EL (cell line): Measurements from ENCODE around the gene QRSL1.
A peak's percentile ranks its signal among the peaks of the same experiment; 100 is the strongest.
"Not testable (repeated sequence)": the region's sequence is repeated elsewhere in the genome, so short reads cannot be mapped to it uniquely, and the experiment has no call there.

ENCODE experiments used
- DNase-seq: peaks from one replicate; pipeline ENCODE4 v3.0.0-alpha.2; 2016

The QRSL1 gene, protein sequence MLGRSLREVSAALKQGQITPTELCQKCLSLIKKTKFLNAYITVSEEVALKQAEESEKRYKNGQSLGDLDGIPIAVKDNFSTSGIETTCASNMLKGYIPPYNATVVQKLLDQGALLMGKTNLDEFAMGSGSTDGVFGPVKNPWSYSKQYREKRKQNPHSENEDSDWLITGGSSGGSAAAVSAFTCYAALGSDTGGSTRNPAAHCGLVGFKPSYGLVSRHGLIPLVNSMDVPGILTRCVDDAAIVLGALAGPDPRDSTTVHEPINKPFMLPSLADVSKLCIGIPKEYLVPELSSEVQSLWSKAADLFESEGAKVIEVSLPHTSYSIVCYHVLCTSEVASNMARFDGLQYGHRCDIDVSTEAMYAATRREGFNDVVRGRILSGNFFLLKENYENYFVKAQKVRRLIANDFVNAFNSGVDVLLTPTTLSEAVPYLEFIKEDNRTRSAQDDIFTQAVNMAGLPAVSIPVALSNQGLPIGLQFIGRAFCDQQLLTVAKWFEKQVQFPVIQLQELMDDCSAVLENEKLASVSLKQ

DNA sequence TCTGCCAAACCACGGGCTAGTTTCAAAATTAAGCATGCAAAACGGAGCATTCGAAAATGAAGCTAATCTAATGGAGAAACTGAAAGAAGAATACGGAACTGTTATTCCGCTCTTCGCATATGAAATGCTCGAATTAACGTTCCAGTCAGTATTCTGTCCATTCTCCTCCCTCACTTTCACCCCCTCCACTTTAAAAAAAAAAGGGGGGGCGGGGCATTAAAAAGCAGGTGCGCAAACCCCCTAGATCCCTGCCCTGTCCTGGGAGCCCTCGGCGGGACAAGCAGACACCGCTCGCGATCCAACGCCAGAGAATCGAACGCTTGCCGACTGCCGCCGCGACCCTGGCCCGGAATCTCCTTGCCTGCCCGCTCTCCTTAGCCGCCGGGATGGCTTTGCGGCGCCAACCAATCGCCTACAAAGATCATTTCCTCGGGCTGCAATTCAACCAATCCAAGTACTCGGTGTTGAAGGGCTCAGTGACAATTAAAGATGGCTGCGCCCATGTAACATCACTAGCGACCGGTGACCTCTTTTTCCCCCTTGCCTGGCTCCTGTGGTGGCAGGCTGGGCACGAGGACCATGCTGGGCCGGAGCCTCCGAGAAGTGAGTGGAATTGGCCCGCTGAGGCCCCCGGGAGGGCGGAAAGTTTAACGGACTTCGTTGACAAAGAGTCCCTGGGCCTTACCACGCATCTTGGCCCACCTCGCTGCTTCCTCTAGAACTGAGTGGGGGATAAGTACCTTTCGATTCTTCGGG, at the start of gene QRSL1, which contains the start of gene RTN4IP1:
Gene QRSL1 (plus strand): TSS at position 476 of the 756 bp plus-strand sequence. CDS start 104 bp downstream, at position 580.
Gene RTN4IP1 (minus strand): TSS at position 396 of the 756 bp plus-strand sequence. CDS start 477 bp downstream, outside the sequence.
- DNase-seq = peak; percentile 93

DNA sequence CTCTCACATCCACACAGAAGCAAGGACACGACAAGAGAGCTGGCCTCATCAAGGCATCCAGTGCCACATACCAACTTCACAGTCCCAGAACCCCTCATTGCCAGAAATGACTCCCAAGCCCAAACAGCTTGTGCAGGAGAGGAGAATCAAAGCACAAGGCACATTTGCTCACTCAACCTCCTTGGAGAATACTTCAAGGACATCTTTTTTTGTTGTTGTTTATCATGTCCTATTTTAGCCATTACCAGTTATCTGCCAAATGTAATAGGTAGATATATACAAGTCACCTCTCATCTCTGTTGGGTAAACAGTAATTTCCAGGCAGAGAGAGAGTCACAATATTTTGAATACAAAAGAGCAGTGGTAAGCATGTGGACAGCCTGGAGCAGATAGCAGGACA, 47.9 kb upstream of the QRSL1 start:
- DNase-seq = no peak

DNA sequence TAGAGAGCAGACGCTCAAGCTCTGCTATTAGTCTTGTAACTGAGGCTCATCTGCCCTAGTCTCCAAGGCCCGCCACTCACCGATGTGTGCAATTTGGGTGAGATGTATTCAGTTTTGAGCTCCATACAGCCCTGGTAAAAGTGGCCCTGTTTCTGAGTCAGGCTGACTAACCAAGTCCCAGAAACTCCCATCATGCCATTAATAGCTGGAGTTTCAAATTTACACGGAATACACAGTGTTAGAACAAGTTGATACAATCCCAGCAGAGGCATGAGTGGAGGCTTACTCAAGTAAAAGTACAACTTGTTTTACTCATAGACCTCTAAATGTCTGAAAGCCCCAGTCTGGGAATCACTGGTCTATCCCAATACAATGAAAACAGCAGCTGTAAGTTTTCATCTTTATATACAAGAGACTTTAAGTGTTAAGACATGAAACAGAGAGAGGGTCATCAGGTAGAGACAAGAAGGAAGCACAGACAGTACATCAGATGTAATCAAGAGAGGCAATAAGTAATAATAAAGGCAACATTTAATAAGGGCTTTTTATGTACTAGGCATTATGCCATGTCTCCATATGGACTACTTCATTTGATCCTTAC, 42.5 kb upstream of the QRSL1 start:
- no peak for DNase-seq

DNA sequence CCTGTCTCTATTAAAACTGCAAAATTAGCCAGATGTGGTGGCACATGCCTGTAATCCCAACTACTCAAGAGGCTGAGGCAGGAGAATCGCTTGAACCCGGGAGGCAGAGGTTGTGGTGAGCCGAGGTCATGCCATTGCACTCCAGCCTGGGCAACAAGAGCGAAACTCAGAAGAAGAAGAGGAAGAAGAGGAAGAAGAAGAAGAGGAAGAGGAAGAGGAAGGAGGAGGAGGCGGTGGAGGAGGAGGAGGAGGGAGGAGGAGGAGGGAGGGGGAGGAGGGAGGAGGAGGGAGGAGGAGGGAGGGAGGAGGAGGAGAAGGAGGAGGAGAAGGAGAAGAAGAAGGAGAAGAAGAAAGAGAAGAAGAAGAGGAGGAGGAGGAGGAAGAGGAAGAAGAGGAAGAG, 40.4 kb upstream of the QRSL1 start:
- not testable (repeated sequence) for DNase-seq

DNA sequence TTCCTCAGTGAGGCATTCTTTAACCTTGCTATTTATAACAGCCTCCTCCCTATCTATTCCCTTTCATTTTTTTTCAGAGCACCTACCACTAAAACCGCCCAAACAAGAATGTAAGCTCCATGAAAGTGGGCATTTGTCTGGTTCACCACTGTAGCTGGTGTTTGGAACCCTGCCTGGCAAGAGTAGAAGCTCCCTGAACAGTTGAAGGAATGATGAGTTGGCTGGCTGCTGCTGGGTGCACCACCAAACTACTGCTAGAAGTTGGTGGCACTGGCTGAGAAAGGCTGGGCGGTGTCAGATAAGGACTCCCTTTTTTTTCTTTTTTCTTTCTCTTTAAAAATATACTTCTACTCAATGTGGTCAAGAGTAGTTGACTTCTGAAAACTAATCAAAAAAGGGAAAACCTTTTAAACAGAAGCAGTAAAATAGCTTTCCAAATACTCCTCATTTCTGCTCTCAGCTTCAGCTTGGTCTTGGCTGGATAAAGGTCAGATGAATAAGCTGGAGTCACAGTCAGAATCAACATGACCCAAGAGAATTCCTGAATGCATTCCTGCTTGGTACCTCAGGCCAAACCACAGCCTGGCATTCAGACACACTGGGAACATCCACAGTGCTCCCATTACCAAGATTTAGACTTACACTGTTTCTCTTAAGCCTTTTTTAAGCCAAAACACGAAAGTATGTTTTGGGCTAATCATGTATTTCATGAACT, 38.1 kb upstream of the QRSL1 start:
- DNase-seq = peak; percentile 92

DNA sequence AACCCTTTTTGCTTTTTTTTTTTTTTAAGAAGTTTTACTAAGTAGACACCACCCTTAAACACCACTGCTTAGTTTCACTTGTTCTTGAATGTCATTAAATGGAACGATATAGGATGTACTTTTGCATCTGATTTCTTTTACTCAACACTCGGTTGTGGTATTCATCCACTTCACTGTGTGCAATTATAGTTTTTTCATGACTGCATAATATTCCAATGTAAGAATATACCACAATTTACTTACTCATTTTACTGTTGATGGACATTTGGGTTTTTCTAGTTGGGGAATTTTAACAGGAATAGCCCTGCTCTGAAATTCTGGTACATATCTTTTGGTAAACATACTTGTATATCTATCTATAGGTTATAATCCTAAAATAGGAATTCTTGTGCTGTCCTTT, 29.9 kb upstream of the QRSL1 start:
- DNase-seq = no peak

DNA sequence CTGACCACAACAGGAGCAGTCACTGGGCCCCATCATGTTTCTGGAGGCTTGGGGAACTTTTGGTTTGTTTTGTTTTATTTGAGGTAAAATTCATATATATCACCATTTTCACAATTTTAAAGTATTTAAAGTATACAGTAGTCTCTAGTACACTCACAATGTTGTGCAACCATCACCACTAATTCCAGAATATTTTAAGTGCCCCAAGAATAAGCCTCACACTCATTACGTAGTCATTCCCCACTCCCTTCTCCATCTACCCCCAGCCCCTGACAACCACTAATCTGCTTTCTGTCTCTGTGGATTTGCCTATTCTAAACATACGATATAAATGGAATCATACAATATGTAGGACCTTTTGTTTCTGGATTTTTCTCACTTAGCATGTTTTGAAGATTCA, 29.0 kb upstream of the QRSL1 start:
- DNase-seq = no peak

DNA sequence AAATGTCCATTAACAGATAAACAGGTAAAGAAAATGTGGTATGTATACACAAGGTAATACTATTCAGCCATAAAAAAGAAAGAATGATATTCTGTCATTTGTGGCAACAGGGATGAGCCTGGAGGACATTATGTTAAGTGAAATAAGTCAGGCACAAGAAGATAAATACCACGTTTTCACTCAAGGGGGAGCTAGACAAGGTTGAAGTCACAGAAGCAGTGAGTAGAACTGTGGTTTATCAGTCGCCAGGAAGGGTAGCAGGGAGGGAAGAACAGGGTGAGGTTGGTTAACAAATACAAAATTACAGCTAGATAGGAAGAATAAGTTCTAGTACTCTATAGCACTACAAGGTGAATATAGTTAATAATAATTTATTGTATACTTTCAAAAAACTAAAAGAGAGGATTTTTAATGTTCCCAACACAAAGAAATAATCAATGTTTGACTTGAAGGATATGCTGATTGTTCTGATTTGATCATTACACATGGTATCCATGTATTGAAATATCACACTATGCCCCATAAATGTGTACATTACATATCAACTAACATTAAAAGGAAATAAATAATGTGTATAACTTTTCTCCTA, 21.2 kb upstream of the QRSL1 start:
- DNase-seq = peak; percentile 68

DNA sequence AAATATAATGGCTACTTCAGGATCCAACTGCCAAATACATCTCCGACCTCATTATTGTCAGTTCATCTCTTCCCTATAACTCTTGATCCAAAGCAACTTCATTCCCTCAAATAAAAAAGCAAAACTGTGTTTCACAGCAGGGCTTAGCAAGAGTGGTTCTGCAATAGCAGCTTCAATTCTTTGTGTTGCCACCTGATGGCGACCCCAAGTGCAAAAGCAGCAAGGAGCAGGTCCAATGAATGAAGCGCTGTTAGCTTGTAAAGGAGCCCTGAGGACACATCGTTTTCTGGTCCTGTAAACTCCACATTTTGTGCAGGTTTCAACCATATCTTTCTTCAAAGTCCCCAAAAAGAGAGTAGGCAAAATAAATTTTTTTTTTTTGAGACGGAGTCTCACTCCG, 19.7 kb upstream of the QRSL1 start:
- DNase-seq = no peak

DNA sequence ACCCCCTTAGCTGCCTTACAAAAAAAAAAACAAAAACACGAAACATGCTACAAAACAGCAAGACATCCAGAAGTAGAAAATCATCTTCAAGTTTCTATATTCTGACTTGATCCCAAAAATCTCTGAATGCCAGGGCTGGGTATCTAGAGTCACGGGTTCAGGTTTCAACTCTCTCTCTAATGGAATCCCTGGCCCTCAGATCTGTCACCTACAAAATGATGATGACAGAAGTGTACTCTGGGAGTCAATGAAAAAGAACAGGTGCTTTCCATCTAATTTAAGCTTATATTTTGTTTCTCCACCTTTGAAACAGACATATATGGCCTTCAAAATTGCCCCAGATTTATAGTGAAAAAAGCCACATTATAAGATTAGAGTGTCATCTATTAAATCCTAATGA, 18.3 kb upstream of the QRSL1 start:
- DNase-seq = no peak

DNA sequence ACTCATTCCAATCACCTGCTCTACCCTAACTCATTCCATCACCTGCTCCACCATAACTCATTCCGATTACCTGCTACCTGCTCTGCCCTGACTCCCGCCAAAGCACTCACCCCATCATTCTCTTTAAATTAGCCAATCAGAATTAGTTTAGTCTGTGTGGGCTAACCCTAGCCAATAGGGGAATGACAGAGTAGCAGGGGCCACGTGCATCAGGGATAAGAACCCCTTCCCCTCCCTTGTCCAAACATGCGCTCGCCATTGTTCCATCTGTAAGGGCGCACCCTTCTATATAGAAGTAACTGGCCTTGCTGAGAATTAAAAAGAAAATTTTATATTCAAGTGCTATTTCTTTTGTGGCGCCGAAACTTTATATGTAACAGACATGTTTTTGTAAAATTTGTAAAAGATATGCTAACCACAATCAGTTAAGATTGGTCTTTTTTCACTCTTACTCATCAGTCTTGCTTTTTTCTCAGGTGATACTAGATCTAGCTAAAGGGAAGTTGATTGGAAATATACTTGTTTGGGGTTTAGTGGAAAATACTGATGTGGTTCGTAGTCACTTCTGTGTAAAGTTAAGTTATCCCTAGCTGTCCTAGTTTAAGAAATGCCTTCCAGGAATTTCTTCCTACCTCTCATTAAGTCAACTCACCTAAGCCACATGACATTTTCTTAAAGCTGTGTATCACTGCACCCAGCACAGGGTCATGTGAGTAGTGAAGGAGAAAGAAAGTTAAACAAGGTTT, 16.5 kb upstream of the QRSL1 start:
- DNase-seq = no peak

DNA sequence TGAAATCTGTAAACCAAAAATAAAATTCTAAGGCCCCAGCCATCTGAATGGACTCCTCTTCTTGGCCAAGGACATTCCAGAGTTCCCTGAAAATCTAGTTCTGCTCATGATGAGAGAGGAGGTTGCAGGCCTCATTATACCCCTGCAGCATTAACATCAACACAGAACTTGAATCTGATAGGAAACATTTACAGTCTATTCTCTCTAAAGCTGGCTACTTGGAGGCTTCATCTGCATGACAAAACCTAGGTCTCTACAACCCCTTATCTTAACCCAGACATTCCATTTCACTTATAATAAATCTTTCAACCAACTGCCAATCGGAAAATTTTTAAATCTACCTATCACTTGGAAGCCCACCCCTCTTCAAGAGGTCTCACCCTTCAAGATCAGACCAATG, 15.8 kb upstream of the QRSL1 start:
- DNase-seq = no peak

DNA sequence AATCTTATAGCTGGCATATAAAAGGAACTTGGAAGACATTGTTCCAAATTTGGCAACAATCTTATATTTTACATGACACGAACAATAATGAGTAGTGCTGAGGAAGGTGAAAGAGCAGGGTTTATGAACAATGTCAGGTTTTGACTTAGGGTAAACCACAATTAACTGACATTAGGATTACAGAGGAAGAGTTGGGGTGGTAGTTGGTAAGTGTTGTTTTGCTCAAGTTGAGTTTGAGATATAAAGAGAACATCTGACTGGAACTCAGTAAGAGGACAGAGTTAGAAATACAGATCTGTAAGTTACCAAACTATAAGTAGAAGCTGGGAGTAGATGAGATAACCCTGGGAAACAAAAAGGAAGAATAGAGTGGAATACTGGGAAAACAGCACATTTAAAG, 15.2 kb upstream of the QRSL1 start:
- DNase-seq = no peak

DNA sequence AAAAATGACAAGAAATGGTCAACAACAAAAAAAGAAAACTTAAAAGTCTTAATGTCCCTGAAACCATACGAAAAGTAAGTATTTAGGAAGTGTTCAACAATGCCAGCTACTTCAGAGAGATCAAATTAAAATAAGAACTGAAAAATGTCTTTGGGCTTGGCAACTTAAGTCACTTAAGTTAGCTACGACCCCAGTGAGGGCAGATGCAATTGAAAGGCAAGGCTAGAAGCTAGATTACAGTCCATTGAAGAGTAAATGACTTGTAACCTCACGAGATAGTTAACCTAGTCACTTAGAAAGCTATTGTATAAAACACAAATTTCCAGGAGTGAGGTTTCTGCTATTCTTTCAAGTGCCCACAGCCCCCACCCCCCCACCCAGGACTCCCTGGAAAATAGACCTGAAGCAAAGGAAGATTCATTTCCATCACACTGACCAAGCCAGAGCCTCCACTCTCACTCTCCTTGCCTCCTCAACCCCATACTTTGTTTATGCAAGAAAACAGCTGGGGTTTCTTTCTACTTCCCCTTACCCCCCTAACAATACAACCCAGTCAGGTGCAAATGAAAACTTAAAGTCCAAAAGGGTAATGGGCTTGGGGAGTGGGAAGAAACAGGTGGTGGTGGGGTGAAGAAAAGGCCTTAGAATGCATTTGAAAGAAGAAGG, 14.7 kb upstream of the QRSL1 start:
- DNase-seq = no peak

DNA sequence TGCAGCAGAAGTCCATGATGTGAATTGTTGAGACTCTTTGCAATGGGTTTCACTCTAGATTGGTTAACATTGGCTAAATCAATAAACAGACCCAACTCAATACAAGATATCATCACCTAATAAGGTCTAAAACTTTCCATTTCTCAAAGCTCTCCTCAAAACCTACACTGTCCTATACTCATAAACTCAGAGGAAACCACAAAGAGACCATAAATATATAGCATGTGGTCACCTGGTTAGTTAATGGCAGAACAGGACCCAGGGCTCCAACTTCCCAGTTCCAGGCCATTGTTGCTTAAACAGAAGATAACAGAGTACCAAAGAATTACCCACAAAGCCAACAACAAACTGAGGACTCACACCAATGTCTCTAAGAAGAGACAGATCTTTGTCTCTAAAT, 12.1 kb upstream of the QRSL1 start:
- DNase-seq = no peak

DNA sequence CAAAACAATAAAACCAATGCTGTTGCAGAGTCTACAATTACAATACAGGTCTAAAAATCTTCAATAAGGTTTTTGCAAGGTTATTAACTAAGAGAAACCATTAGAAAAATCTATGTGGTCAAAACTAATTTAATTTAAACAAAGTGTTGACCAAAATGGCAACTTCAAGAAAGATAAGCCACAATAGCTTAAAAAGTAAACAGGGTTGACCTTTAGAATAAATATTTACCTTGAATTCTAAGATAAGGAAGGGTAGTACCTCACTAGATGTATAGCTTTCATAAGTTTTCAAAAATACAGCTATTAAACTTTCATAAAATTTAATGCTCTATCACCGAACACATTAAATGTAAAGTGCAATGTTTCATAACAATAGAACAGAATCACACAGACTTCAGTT, 11.5 kb upstream of the QRSL1 start:
- no peak for DNase-seq

DNA sequence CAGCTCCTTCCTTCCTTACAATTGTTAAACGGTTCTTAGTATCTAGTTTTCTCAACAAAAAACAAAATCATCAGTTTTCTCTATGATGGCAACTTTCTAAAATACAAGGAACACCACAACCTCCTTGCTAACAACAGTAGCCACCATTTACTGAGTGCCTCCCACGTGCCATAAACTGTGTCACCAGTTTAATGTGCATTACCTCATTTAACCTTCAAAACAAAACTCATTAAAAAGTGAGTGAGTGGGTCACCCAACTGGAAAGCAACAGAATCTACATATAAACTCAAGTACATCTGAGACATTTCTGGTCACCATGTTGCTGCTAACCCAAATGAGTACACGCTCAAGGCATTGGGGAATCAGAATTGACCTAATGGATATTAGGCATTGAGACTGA, 11.1 kb upstream of the QRSL1 start:
- no peak for DNase-seq

DNA sequence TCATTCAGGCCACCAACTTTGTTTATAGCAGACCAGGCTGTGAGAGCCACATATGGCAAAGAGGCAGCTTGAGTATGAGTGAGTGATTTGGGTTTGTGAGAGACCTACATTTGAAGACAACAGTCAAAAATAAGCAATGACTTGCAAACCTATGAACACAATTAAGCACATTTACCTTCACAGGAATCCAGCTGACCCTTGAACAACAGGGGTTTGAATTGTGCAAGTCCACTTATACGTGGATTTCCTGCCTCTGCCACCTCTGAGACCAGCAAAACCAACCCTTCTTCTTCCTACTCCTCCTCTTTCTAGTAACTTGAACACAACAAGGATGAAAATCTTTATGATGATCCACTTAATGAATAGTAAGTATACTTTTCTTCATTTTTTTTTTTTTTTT, 10.2 kb upstream of the QRSL1 start:
- no peak for DNase-seq

DNA sequence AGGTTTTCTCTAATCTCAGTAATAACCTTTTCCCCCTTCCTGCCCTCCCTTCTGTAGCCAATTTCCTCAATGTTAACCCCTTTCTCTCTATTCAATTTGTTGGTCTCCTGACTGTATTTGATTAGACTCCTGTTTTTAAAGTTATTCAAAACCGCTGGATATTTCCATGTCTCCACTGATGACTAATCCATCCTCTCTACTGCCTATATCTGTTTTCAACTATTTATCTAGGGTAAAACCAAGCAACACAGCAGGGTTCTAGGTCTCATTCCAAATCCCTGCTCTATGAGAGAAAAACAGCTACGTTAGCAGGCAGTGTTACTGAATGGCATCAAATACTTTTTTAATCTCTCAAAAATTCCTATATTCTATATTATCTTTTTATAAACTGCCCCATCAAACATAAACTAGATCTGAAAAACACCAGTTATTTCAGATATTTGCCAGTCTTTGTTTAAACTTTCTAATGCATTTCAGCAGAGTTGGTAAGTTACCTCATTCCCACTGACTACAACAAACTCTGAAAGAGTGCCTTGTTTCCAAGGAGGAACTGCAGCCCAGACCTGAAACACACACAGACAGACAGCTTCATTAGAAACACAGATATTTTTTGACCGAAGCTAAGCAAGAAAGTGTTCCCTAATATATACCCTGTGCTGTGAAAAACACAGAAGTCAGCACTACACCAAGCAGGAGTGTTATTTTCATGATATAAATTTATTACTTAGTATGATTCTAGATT, 8.3 kb upstream of the QRSL1 start:
- no peak for DNase-seq

DNA sequence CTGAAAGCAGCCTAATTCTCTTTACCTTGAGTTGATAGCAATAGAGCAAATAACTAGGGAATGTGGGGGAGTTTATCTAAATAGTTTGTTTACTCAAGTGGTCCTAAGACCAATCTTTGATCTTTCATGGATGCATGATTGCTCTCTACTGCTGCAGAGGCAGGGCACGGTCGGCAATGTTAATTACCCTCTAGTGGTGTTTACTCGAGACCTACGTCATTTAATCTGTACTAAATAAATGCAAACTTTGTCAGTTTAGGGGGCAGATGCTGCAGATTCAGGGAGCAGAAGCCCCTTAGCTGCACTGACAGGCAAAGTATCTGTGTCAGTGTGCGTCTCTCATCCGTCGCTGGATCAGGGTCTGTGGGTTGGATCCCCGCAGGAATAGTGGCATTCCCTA, 7.0 kb upstream of the QRSL1 start:
- DNase-seq = no peak
